Measurements from ENCODE around the gene BGN.

Gene BGN

GRCh38 chrX:153507484-153508178, 12.9 kb downstream of the BGN start:
- peak; percentile 86 for DNase-seq (ENCODE audit: low spot score)

DNA sequence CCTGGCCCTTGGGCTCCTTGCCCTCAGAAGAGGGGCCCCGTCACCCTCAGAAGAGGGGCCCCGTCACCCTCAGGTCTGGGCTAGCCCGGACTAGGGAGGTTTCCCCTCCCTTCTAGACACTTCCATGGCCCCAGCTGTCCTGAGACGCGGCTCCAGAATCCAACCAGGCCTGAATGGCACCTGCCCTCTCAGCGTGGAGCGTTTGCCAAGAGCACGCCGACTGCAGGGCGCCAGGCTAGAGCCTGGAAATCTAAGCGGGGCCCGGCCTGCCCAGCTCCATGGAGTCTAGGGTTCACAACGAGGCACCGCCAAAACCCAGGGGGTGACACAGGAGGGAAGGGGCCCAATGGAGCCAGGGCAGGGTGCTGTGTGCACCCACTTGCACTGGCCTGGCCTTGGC, 14.8 kb downstream of the BGN start:
- DNase-seq (ENCODE audit: low spot score) = no peak

- DNase-seq (ENCODE audit: low spot score) = no peak
Observed at GRCh38 chrX:153510383-153510782, 15.6 kb downstream of the BGN start.

GRCh38 chrX:153511784-153512500, 17.2 kb downstream of the BGN start:
- DNase-seq (ENCODE audit: low spot score) = no peak

DNA sequence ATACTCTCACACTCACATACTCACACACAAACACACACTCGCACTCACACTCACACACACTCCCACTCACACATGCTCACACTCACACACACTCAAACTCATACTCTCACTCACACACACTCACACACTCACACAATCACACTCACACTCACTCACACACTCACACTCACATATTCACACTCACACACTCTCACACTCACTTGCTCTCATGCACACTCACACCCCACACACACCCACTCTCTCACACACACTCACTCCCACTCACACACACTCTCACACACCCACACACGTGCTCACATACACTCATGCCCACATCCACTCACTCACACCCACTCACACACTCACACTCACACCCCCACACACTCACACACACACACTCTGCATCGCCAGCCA, 17.7 kb downstream of the BGN start:
- no peak for DNase-seq (ENCODE audit: low spot score)

GRCh38 chrX:153513265-153513664, 18.5 kb downstream of the BGN start:
- no peak for DNase-seq (ENCODE audit: low spot score)

- no peak for DNase-seq (ENCODE audit: low spot score)
Observed at GRCh38 chrX:153514259-153514658, 19.5 kb downstream of the BGN start.

DNA sequence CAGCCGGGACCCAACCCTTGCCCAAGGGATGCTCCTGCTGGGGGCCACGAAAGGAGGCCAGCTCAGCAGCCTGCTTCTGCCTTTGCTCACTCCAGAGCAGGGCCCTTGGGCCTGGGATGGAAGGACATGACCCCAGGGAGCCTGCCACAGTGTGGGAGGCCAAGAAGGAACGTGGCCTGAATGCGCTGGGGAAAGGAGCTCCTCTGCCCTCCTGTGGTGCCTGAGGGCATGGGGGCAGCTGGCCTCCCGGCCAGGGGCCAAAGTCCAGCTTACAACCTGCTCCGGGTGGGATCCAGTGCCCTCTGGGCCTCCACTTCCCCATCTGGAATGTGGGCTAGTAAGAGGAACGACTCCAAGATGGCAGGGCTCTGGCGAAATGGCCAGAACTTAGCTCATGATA, 20.7 kb downstream of the BGN start:
- DNase-seq (ENCODE audit: low spot score) = no peak

GRCh38 chrX:153516073-153516472, 21.3 kb downstream of the BGN start:
- no peak for DNase-seq (ENCODE audit: low spot score)

GRCh38 chrX:153517423-153517822, 22.6 kb downstream of the BGN start, which contains the start of gene ATP2B3:
Gene ATP2B3 (plus strand): TSS chrX:153517642. CDS start chrX:153536248, 18,606 bp downstream.
- no peak for DNase-seq (ENCODE audit: low spot score)

- DNase-seq (ENCODE audit: low spot score) = no peak
Observed at GRCh38 chrX:153517946-153518834, 23.4 kb downstream of the BGN start.

- no peak for DNase-seq (ENCODE audit: low spot score)
Observed at GRCh38 chrX:153519569-153520286, 24.9 kb downstream of the BGN start.

- DNase-seq (ENCODE audit: low spot score) = no peak
Observed at GRCh38 chrX:153520287-153520917, 25.6 kb downstream of the BGN start.

DNA sequence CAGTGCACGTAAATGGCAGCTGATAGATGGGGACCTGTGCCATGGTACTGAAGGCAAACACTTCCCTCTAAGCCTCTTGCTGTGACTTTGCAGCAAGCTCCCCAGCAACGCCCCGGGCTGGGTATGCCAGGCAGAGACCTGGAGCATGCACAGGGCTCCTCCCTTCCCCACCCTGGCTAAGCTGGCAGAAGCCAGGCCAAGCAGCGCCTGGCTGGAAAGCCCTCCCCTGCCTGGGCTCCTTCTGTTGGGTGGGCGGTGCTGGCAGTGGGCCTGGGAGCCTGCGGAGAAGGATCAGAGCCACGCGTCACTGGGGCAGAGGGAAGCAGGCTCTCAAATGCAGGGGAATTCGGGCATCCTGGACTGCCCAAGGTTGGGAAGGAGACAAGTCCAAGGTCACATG, 26.3 kb downstream of the BGN start:
- peak; percentile 49 for DNase-seq (ENCODE audit: low spot score)

DNA sequence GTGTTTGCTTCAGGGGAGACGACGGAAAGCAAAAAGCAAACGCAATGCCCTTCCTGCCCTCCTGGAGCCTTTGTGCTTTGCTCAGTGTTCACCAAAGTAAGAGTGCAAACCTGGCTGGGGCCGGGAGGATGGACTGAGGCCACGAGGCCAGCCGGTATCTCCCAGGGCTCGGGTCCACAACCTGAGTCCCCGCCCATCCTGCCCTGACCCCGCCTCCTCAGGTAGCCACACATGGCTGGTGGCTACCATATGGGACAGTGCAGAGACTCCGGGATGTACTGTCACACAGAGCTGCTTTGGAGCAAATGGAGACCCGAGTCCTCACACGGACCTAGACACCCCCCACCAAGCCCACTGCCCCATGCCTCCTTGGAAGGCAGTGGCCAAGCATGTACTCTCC, 27.5 kb downstream of the BGN start:
- DNase-seq (ENCODE audit: low spot score) = no peak

GRCh38 chrX:153523269-153523668, 28.5 kb downstream of the BGN start:
- no peak for DNase-seq (ENCODE audit: low spot score)

GRCh38 chrX:153524234-153524633, 29.5 kb downstream of the BGN start:
- DNase-seq (ENCODE audit: low spot score) = no peak

DNA sequence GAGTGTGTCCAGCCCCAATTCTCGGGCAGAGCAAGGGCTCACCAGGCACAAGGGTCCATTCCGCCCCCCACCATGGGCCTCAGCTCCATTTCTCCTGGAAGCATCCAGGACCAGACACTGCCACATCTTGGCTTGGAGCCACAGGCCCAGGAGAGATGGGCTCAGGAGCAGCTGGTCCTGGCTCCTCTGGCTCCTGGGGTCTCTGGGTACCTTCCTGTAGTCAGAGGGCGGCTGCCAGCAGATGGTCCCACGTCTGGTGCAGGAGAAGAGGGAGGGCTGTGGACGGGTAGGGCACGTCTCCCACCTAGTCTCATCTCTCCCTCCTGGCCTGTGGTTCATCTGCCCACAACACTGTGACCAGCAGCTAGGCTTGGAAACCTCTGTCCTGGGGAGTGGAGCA, 30.7 kb downstream of the BGN start:
- DNase-seq (ENCODE audit: low spot score) = no peak

GRCh38 chrX:153526042-153526441, 31.3 kb downstream of the BGN start:
- no peak for DNase-seq (ENCODE audit: low spot score)

DNA sequence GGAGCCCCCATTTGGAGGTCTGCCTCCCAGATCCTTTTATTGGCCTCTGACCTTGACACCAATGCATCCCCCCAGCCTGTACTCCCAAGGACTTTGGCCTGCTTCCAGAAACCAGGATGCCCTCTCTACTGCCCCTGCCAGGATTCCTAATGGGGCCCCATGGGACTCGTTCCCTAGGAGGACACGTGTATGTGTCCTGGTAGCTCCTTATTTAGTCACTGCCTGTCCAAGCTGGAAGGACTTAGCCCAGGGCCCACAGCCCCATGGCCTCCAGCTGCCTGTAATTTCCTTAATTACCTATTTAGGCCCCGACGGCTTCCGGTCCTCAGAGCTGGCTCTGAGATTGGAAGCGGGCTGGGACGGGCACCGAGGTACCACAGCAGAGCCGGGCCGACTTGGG, 32.0 kb downstream of the BGN start:
- no peak for DNase-seq (ENCODE audit: low spot score)

DNA sequence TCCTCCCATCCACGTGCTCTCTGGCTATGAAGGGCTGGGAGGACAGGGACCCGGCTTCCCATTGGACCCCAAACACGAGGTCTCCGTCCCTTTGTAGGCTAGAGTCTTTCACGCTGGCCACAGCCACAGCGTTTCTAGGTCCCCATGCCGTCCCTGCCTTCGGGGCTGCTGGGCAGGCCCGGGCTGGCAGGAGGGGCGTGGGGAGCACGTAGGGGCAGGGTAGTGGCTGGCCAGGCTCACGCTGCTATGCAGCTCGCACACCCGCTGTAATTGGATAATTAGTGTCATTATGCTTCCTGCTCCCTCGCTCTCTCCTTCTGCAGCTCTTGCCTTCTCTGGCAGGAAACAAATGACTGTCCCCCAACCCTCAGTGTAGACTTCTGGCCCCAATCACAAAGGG, 32.4 kb downstream of the BGN start:
- no peak for DNase-seq (ENCODE audit: low spot score)

Data from Ammon's horn (tissue), 1 donor.